H1 (cell line): ENCODE measurements around the gene ARHGAP35. TPM values are rescaled to one million over a fixed set of nuclear protein-coding genes. Genes with fewer than 3 reads are reported as not detected.

Source experiments
- CTCF ChIA-PET: fragments of 300-600 bp; sonication (Branson Sonifier 250); formaldehyde crosslinking; loops from one replicate; lab custom pipeline; 2021; ENCODE audit not compliant: partially characterized antibody; lab: Charles Lee
- POLR2A ChIA-PET: fragments of 300-600 bp; sonication (Branson Sonifier 250); formaldehyde crosslinking; loops from one replicate; lab custom pipeline; 2021; ENCODE audit warnings: inconsistent platforms; ENCODE audit not compliant: partially characterized antibody; lab: Charles Lee
- DNase-seq, 2 experiments: peaks; one replicate each; pipeline versions ENCODE4 v3.0.0 to v3.0.0-alpha.2; 2010 to 2022; ENCODE audit warnings: low spot score in 2 of 2, low read depth in 1 of 2, mixed read lengths in 1 of 2
- FAIRE-seq: peaks from 2 replicates; lab custom pipeline; 2011; peaks lifted over from hg19 to GRCh38; lab: Jason Lieb, UNC
- H2AFZ ChIP-seq: 2 replicates; pipeline ENCODE4 v1.8.1; 2012; ENCODE audit warnings: low read length, inconsistent platforms
- H2AK5ac ChIP-seq: 2 replicates; pipeline ENCODE4 v1.6.1; 2013; ENCODE audit warnings: low read depth, low read length
- H2BK120ac ChIP-seq: replicated peaks from 2 replicates; pipeline ENCODE3; 2013; ENCODE audit warnings: low read depth, low read length, inconsistent platforms
- H2BK12ac ChIP-seq: 2 replicates; pipeline ENCODE4 v1.6.1; 2013; ENCODE audit warnings: low read depth, low read length
- H2BK15ac ChIP-seq: 2 replicates; pipeline ENCODE4 v1.6.1; 2013; ENCODE audit warnings: low read length
- H2BK20ac ChIP-seq: 2 replicates; pipeline ENCODE4 v1.6.1; 2013; ENCODE audit warnings: low read length
- H2BK5ac ChIP-seq: 2 replicates; pipeline ENCODE4 v1.6.1; 2013; ENCODE audit warnings: low read depth, low read length
- H3K14ac ChIP-seq: 2 replicates; pipeline ENCODE4 v1.6.1; 2013; ENCODE audit warnings: inconsistent platforms; ENCODE audit not compliant: insufficient read length
- H3K18ac ChIP-seq: 2 replicates; pipeline ENCODE4 v1.6.1; 2013; ENCODE audit warnings: low read length; ENCODE audit errors: extremely low read depth
- H3K23ac ChIP-seq: 2 replicates; pipeline ENCODE4 v1.6.1; 2013; ENCODE audit warnings: inconsistent platforms; ENCODE audit not compliant: insufficient read length
- H3K23me2 ChIP-seq: 2 replicates; pipeline ENCODE4 v1.6.1; 2013; ENCODE audit warnings: low read depth, low read length
- H3K27ac ChIP-seq: 2 replicates; pipeline ENCODE4 v1.6.1; 2011; ENCODE audit warnings: low read depth, low read length, inconsistent platforms
- H3K27me3 ChIP-seq, 4 experiments: replicated peaks in 1 of 4; 1 replicate in 1 of 4; 2 replicates in 3 of 4; pipeline versions ENCODE4 v1.6.1 to v1.8.1; 2011 to 2013; ENCODE audit warnings: low read length in 3 of 4, mild to moderate bottlenecking in 3 of 4, inconsistent platforms in 2 of 4, mixed read lengths in 2 of 4, moderate library complexity in 1 of 4; ENCODE audit not compliant: control insufficient read depth in 3 of 4, insufficient read depth in 3 of 4; ENCODE audit errors: extremely low read depth in 1 of 4
- H3K36me3 ChIP-seq, 4 experiments: 2 replicates each; pipeline versions ENCODE4 v1.6.1 to v1.8.1; 2011 to 2013; ENCODE audit warnings: mild to moderate bottlenecking in 4 of 4, low read length in 3 of 4, moderate library complexity in 2 of 4, control low read depth in 1 of 4, inconsistent platforms in 1 of 4; ENCODE audit not compliant: insufficient read depth in 4 of 4, control insufficient read depth in 2 of 4
- H3K4ac ChIP-seq: replicated peaks from 2 replicates; pipeline ENCODE3; 2013; ENCODE audit warnings: low read length, low read depth, mixed read lengths, inconsistent platforms; ENCODE audit not compliant: insufficient read length
- H3K4me1 ChIP-seq, 4 experiments: replicated peaks in 1 of 4; 1 replicate in 1 of 4; 2 replicates in 3 of 4; pipeline versions ENCODE4 v1.6.1 to v1.8.1; 2011 to 2013; ENCODE audit warnings: low read length in 3 of 4, inconsistent platforms in 2 of 4, mixed read lengths in 1 of 4; ENCODE audit not compliant: insufficient read depth in 4 of 4, control insufficient read depth in 3 of 4
- H3K4me2 ChIP-seq, 2 experiments: 2 replicates each; pipeline versions ENCODE4 v1.6.1 to v1.8.1; 2011 to 2013; ENCODE audit warnings: low read depth in 2 of 2, low read length in 2 of 2, control low read depth in 1 of 2, inconsistent platforms in 1 of 2, mild to moderate bottlenecking in 1 of 2; ENCODE audit not compliant: insufficient read depth in 1 of 2
- H3K4me3 ChIP-seq, 4 experiments: fragments of 200-600, 300-600 bp in 1 of 4; sonication (generic), shearing (Covaris generic), sonication (Bioruptor Twin) in 1 of 4; 2 replicates each; pipeline versions ENCODE4 v1.5.1 to v1.8.1; 2011 to 2016; ENCODE audit warnings: low read length in 4 of 4, low read depth in 3 of 4, control low read depth in 2 of 4, inconsistent platforms in 2 of 4, mild to moderate bottlenecking in 2 of 4, mixed read lengths in 1 of 4, moderate library complexity in 1 of 4; ENCODE audit not compliant: insufficient read depth in 2 of 4; ENCODE audit errors: extremely low read depth in 1 of 4
- H3K56ac ChIP-seq: replicated peaks from 2 replicates; pipeline ENCODE3; 2013; ENCODE audit warnings: low read depth, mild to moderate bottlenecking, mixed read lengths, low read length, inconsistent platforms; ENCODE audit not compliant: insufficient read length
- H3K79me1 ChIP-seq: 2 replicates; pipeline ENCODE4 v1.6.1; 2013; ENCODE audit warnings: low read depth, low read length, control low read depth
- H3K79me2 ChIP-seq, 2 experiments: 2 replicates each; pipeline versions ENCODE4 v1.6.1 to v1.8.1; 2012 to 2013; ENCODE audit warnings: low read length in 2 of 2, mild to moderate bottlenecking in 2 of 2, inconsistent platforms in 1 of 2; ENCODE audit not compliant: insufficient read depth in 2 of 2, control insufficient read depth in 1 of 2
- H3K9ac ChIP-seq, 4 experiments: replicated peaks in 1 of 4; 1 replicate in 1 of 4; 2 replicates in 3 of 4; pipeline versions ENCODE4 v1.6.1 to v1.8.1; 2011 to 2013; ENCODE audit warnings: low read depth in 3 of 4, low read length in 3 of 4, control low read depth in 2 of 4, mild to moderate bottlenecking in 2 of 4, moderate library complexity in 2 of 4, inconsistent platforms in 1 of 4; ENCODE audit errors: extremely low read depth in 1 of 4
- H3K9me3 ChIP-seq, 2 experiments: 2 replicates each; pipeline versions ENCODE4 v1.6.1 to v1.8.1; 2012 to 2013; ENCODE audit warnings: mild to moderate bottlenecking in 2 of 2, moderate library complexity in 2 of 2, control low read depth in 1 of 2, inconsistent platforms in 1 of 2, low read depth in 1 of 2, low read length in 1 of 2, mixed read lengths in 1 of 2; ENCODE audit not compliant: insufficient read depth in 2 of 2
- H4K20me1 ChIP-seq, 2 experiments: replicated peaks in 1 of 2; 2 replicates each; pipeline versions ENCODE3 to v1.8.1; 2011 to 2013; ENCODE audit warnings: inconsistent platforms in 2 of 2, low read length in 2 of 2, mild to moderate bottlenecking in 1 of 2; ENCODE audit not compliant: insufficient read depth in 2 of 2, control insufficient read depth in 1 of 2
- H4K5ac ChIP-seq: 2 replicates; pipeline ENCODE4 v1.6.1; 2013; ENCODE audit warnings: low read length, low read depth, mixed read lengths, inconsistent platforms; ENCODE audit not compliant: insufficient read length
- H4K8ac ChIP-seq: 2 replicates; pipeline ENCODE4 v1.8.0; 2013; ENCODE audit warnings: mild to moderate bottlenecking, moderate library complexity, low read length, inconsistent platforms; ENCODE audit not compliant: insufficient read depth; ENCODE audit errors: extremely low read depth
- H4K91ac ChIP-seq: replicated peaks from 2 replicates; pipeline ENCODE3; 2013; ENCODE audit warnings: low read length, mixed read lengths, inconsistent platforms; ENCODE audit not compliant: insufficient read length
- BRCA1 ChIP-seq: IDR thresholded peaks from 2 replicates; pipeline ENCODE4 v1.6.1; 2012; ENCODE audit warnings: low read depth, low read length, improper control_type of control experiment
- GABPA ChIP-seq: IDR thresholded peaks from 2 replicates; pipeline ENCODE4 v1.6.1; 2011; ENCODE audit warnings: mild to moderate bottlenecking, low read length, moderate library complexity, borderline replicate concordance; ENCODE audit not compliant: insufficient read depth
- WGBS, 2 experiments: shearing (Covaris generic) in 1 of 2; methylation state at CpG; one replicate each; pipeline versions ENCODE4 v1.1.6 to v1.1.7; 2013 to 2015; ENCODE audit warnings: low lambda C conversion rate in 2 of 2, mixed read lengths in 2 of 2, inconsistent platforms in 1 of 2, low coverage in 1 of 2, missing lambda C conversion rate in 1 of 2; ENCODE audit not compliant: insufficient replicate concordance in 2 of 2, insufficient coverage in 1 of 2, insufficient read length in 1 of 2; ENCODE audit errors: extremely low coverage in 1 of 2, missing lambda C conversion rate in 1 of 2; 5-methylcytosine and 5-hydroxymethylcytosine counted together
- polyA plus RNA-seq, 7 experiments: library from polyadenylated mRNA; depleted of rRNA in 3 of 7; stranded (reverse) in 5 of 7; unstranded in 2 of 7; fragments of >200 nt in 5 of 7; fragments of 200-250 nt in 2 of 7; gene quantifications; 1 replicate in 5 of 7; 2 replicates in 1 of 7; 4 replicates in 1 of 7; pipeline versions ENCODE4 v1.2.1 to v1.2.3, GENCODE V29; 2011 to 2013; ENCODE audit warnings: missing spikeins in 2 of 7, mixed read lengths in 2 of 7
- total RNA-seq: library from RNA; stranded (reverse); fragmentation: NEBNext Ultra II Directional; extraction: Animal tissue kit (Norgen Biotek cat#: 25700); gene quantifications from 2 replicates; pipeline ENCODE4 v1.2.1, GENCODE V29; 2021
- TF ChIP-seq, protein P1 (sequence below): IDR thresholded peaks from 2 replicates; pipeline ENCODE4 v1.6.1; 2012; ENCODE audit warnings: inconsistent platforms
- TF ChIP-seq, protein P2 (sequence below): IDR thresholded peaks from 2 replicates; pipeline ENCODE4 v1.6.1; 2012; ENCODE audit warnings: low read length, inconsistent platforms

The ARHGAP35 gene
- total and polyA plus RNA-seq, 2 of the 8 experiments (the other 6 are each of a cell fraction or from before 2014, with no cell fraction given) = 29.7 to 64.5 TPM

DNA sequence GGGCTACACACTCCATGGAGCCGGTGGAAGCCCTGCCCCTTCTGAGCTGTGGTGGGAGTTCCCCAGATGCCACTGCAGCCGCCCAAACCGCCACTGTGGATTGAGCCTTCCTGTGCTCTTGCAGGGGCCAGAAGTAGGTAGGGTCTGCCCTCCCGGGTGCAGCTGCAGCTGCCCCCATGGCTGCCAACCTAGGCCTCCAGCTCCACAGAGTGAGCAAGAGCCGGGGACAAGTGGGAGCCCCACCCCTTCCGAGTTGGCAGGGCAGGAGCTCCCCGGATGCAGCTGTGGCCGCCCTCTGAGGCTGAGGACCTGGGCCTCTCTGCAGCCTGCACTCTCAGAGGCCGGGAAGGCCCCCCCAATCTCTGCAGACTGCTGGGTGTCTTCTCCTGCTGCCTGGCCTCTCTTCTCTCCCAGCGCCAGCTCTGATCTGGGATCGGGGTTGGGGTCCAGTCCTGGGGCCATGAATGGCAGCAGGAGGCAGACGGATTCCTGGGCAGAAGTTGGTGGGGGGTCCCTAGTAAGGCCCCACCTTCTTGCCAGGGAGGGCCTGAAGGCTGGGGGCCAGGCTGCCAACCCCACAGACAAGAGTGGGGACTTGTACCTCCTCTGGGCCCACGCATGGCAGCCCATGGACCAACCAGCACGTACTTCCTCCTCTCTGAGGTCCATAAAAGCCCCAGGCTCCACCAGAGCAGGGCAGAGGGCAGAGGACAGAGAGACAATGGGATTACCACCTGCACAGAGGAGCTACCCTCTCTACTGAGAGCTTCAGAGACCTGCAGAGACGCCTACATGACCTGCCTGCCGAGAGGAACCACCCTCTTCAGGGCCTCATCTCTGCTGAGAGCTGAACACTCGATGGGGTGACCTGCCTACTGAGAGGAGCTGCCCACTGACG, 39.0 kb upstream of the ARHGAP35 start:
- no peaks in the 10 kb centered on the region for H3K23me2 ChIP-seq
- H3K27ac ChIP-seq = no peak overlapping the region
- H3K27me3 ChIP-seq = no peaks in the 10 kb centered on the region
- no peaks in the 10 kb centered on the region for H3K9me3 ChIP-seq
- H3K9ac ChIP-seq = no peak overlapping the region
- no peak overlapping the region for H3K56ac ChIP-seq
- H2BK12ac ChIP-seq = no peak overlapping the region
- CTCF ChIA-PET = interaction anchor here (0.6 to 3.7 kb wide), 12 partner anchors 9 to 389 kb away, joined by 3 to 19 read pairs (median 5); no protein-coding TSS in a partner anchor
- H2AFZ ChIP-seq = no peak overlapping the region
- no peak overlapping the region for H3K4me3 ChIP-seq
- TF ChIP-seq GABPA (no peak), BRCA1 (no peak)
- TF ChIP-seq, protein P1, sequence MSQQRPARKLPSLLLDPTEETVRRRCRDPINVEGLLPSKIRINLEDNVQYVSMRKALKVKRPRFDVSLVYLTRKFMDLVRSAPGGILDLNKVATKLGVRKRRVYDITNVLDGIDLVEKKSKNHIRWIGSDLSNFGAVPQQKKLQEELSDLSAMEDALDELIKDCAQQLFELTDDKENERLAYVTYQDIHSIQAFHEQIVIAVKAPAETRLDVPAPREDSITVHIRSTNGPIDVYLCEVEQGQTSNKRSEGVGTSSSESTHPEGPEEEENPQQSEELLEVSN = no peak
- TF ChIP-seq, protein P2, sequence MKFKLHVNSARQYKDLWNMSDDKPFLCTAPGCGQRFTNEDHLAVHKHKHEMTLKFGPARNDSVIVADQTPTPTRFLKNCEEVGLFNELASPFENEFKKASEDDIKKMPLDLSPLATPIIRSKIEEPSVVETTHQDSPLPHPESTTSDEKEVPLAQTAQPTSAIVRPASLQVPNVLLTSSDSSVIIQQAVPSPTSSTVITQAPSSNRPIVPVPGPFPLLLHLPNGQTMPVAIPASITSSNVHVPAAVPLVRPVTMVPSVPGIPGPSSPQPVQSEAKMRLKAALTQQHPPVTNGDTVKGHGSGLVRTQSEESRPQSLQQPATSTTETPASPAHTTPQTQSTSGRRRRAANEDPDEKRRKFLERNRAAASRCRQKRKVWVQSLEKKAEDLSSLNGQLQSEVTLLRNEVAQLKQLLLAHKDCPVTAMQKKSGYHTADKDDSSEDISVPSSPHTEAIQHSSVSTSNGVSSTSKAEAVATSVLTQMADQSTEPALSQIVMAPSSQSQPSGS = no peak
- TF ChIP-seq, all 59 proteins: peak for 0
- DNase-seq = no peak
- Histone ChIP-seq H3K36me3 (no peaks in the 10 kb centered on the region), H2BK5ac (no peak overlapping the region), H3K4ac (no peak overlapping the region), H4K20me1 (no peaks in the 10 kb centered on the region), H3K18ac (no peak overlapping the region), H4K8ac (no peak overlapping the region), H3K79me2 (no peaks in the 10 kb centered on the region), H2AK5ac (no peak overlapping the region), H2BK15ac (no peak overlapping the region), H2BK20ac (no peak overlapping the region), H4K5ac (no peak overlapping the region), H3K4me1 (no peaks in the 10 kb centered on the region; a peak in 1 of 7 replicates), H3K79me1 (no peaks in the 10 kb centered on the region), H3K23ac (no peak overlapping the region), H4K91ac (no peak overlapping the region), H3K4me2 (no peak overlapping the region), H2BK120ac (no peak overlapping the region), H3K14ac (no peak overlapping the region)
- no peak for FAIRE-seq
- WGBS, 2 experiments = 86% methylated on average over 15 of the region's 18 CpGs; no CpG with 5 or more reads in 1 of the 2 experiments
- POLR2A ChIA-PET = interaction anchor here (0.6 to 8.3 kb wide), 7 partner anchors 12 to 356 kb away, joined by 3 to 68 read pairs (median 3); partner anchors contain the start of gene SLC1A5
